ENCODE measurements around the gene ELAVL1.
"Not testable (repeated sequence)": the region's sequence is repeated elsewhere in the genome, so short reads cannot be mapped to it uniquely, and the experiment has no call there.

ELAVL1 gene

DNA sequence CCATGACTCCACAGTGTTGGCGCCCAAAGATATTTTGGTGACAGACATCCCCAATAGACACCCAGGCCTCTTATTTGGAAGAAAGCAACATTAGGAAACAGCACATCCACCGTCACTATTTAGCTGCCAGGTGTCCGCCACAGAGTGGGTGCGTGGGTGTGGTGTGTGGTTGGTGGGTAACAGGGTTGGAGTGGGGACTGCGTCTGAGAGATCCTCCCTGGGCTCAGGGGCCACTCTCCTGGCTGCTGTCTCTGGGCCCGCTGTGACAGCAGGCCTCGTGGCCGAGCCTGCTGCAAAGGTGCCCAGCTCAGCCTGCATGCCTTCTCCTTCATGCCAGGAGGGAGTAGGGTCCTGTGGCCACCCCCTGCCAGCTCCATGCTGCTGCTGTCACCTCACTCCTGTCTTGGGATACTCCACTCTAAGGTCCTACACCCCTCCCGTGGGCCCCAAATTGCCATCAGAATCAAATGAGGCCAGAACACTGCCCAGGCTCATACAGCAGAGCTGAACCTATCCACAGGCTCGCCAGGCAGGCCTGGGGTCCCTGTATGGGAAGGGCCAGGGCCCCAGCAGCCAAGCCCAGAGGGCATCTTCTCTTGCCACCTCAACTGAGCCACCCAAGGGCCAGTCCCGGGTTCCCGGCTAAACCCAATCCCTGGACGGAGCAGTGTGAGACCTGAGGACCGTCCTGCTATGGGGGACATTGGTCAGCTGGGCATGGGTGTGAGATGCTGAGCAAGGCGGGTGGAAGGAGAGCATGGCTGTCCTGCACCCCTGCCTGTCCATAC is 37.2 kb downstream of the ELAVL1 start:
- DNase-seq: no peak

DNA sequence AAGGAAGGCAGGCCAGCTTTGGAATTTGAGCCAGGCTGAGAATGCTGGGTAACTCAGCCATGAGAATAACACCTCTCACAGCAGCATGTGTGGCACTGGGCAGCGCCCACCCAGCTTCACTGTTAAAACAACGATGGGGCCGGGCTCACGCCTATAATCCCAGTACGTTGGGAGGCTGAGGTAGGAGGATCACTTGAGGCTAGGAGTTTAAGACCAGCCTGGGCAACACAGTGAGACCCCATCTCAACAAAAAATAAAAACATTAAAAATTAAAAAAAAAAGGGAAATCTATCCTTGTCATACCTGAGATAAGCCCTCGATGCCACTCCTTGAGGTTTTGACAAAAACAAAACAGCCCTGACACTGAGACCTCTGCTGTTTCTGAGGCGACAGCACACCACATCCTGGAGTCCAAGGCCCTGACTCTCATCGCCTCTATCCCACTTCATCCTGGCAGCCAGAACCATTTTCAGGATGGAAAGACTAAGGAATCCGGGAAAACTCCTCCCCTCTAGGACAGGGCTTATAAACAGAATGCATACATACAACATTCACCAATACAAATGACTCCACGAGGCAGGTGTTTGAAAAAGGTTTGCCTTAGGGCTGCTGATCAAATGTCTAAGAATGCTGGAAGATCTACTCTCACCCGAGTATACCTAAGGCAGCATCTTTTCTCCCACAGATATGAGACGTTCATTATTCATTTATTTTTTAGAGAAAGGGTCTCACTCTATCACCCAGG is 39.3 kb downstream of the ELAVL1 start:
- no peak for DNase-seq

DNA sequence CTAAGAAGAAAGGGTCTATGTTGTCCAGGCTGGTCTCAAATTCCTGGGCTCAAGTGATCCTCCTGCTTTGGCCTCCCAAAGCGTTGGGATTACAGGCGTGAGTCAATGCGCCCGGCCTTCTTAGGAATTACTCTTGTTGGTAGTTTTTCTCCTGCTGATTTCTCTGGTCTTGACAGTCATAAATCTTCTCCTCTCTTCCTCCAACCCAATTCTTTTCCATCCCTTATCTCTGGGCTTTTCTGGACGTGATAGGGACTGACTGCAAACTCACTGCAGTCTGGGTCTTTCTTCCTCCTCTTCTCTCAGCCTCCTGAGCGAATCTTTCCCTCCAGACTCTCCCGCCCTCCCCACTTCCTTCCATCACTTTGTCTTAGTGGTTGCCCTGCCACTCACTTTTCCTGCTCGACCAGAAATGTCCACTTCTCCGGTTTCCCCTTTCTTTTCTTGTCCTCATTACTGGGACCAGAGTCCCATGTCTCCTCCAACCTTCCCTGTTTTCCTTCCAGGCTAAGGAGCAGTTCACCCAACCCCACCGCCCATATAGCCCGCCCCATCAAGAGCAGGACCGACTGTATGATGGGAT is 40.1 kb downstream of the ELAVL1 start:
- DNase-seq: no peak

GRCh38 chr19:7963566-7963965 is 41.9 kb downstream of the ELAVL1 start:
- no peak for DNase-seq

DNA sequence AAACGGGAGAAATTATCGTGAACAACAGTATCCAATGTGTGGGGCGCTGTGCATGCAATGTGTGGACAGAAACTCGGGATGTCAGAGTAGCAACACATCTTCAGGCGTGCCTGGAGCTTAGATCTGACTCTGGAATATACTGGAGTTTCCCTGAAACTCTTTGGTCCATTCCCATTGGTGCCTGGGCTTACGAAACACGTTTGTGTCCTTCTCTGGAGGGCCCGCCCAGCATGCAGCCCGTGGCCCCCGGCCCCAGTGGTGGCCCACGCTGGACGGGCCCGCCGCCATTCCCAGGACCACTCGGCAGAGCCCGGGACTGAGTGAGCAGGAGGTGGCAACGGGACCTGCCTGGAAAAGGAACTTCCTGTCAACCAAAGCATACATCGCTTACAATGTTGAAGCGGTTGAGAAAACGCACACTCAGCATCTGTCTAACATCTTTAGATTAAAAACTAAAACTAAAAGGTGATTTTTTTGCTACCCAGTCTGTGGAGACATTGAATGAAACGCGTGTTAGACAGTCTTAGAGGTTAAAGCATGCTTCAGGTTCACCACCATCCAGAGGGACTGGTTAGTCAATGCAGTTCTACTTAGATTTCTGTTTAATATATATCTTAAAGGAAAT is 42.7 kb downstream of the ELAVL1 start:
- no peak for DNase-seq

GRCh38 chr19:7961920-7962626 is 43.4 kb downstream of the ELAVL1 start:
- no peak for DNase-seq

GRCh38 chr19:7961082-7961481 is 44.4 kb downstream of the ELAVL1 start:
- DNase-seq: not testable (repeated sequence)

DNA sequence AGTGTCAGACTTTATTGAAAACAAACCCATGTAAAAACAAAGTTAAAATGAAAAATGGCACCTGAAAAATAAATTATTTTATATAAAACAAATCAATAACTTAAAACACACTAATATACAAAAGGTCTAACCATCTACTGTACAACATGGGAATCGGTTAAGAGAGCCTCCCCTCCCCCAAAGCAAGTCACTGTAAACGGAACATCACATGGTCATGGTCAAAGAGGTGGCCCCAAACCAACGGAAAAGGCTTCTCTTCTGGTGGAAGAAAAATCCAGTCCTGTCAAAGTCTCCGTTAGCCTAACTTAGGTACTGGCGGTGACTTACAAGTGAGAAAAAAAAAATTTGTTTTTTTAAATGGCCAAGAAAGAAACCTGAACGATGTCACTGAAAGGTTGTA is 46.2 kb downstream of the ELAVL1 start:
- no peak for DNase-seq

GRCh38 chr19:7955696-7956095 is 49.7 kb downstream of the ELAVL1 start:
- DNase-seq: no peak

DNA sequence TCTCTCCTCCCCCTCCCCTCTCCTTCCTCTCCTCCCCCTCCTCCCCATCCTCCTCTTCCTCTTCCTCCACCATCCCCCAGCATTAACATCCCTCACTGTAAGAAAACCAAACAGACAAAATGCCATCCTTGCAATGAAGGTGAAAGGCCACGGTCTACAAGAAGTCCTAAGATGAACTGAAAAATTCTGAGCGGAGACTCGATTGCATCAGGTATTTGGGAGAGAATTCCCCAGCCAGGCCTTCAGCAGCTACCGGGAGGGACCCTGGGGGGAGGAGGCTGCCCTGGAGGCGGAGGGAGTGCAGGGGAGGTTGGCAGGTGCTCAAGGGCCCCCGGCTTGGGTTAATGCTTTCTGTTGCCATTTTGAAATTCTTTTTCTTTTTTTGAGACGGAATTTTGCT is 51.9 kb downstream of the ELAVL1 start:
- DNase-seq: no peak

DNA sequence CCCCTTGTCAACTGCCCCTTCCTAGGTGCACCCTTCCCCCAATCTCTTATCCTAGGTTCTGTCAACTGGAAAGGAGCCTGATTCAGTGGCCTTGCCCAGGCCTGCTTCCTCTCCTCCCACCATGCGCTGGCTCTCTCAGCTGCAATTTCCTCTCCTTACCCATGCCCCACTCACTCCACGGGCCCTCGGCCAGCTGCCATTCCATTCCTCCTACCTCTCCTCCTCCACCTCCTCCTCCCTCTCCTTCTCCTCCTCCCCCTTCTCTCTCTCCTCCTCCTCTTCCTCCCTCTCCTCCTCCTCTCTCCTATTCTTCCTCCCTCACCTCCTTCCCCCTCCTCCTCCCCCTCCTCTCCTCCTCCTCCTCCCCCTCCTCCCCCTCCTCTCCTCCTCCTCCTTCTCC is 52.4 kb downstream of the ELAVL1 start:
- DNase-seq: no peak

GRCh38 chr19:7947939-7948338 is 57.5 kb downstream of the ELAVL1 start:
- DNase-seq: no peak

GRCh38 chr19:7944177-7944761 is 61.2 kb downstream of the ELAVL1 start:
- peak; percentile 74 for DNase-seq

DNA sequence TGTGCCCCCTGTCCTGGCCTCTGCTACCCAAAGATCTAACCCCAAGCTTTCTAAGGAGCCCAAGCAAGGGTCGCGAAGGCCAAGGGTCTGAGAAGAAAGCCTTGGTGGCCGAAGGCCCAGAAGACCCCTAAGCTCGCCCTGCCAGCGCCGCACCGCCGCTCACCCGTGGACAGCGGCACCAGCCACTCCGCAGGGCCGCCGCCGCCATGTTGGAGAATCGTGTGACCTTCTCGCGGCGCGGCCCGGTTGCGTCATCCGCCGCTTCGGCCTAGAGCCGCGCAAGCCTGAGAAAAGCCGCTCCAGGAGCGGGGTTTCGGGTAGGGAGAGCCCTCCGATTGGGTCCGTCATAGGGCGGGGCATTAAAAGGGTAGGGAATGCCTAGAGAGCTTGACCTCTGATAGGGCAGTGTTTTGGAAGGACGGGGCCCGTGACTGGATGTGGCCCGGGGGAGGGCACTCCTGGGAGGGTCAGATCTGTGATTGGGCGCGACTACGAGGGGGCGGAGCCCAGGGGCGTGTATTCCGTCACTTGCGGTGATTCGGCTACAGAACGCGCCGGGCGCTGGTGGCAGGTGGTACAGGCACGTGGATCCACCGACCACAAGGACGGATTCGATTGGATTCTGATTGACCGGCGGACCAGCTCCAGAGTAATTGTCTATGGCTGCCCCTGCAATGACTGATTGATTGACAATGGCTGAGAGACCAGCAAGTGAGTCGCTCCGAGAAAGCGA is 61.8 kb downstream of the ELAVL1 start, which contains the start of gene TIMM44:
TIMM44 (minus strand) TSS at position 223 of the 733 bp plus-strand sequence; CDS start at position 208, 15 bp downstream.
- peak; percentile 100 for DNase-seq

DNA sequence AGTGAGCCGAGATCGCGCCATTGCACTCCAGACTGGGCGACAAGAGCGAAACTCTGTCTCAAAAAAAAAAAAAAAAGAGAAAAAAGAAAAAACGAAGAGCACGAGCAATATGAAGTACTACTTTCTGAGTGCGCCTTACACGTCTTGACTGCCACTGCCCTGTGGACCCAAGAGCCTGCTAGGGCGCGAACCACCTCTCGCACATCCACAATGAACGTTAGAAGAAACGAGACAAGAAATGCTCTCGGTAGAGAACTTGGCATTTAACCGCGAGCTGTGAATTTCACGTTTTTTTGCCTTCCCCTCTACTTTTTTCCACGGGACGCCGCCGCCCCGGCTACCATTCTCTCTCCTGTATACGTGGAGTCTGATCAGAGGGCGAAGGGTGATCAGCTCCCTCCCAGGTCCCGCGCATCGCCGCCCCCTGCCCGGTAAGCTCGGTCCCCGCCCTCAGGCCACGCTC is 62.4 kb downstream of the ELAVL1 start:
- no peak for DNase-seq

DNA sequence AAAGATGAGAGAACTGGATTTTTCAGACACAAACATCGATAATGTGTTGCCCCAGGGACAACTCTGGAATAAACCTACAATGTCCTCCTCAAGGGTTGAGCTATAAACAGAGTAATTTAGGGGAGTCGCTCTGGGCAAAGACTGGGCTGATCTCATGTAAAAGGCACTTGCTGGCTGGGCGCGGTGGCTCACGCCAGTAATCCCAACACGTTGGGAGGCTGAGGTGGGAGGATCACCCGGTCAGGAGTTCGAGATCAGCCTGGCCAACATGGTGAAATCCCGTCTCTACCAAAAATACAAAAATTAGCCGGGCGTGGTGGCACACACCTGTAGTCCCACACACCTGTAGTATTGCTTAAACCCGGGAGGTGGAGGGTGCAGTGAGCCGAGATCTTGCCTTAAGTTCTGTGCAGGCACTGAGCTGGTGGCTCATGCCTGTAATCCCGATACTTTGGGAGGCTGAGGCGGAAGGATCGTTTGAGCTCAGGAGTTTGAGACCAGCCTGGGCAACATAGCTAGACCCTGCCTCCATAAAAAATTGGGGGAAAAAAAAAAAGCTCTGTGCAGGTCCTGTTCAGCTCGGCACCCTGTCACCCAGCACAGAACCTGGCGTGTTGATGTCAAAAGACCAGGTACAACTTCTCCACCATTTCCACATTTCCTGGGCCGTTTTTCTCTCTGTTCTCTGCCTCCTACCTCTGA is 63.4 kb downstream of the ELAVL1 start:
- DNase-seq: no peak

DNA sequence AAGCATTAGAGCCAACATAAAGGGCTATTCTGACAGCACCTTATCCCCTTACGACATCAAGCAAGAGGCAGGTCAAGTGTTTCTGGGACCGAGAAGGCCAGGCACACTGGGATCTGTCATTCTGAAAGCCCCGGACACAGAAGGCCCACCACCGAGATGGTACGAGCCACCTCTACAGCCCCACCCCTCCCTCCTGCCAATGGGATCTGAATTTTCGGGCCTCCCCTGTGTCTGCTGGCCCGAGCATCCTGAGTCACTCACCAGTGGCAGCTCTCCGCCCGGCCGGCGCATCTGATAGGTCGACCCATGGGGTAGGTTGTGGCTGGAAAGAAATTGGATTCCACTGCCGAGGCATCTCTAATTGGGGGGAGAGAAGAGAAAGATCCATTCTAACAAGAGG is 64.6 kb downstream of the ELAVL1 start:
- DNase-seq: no peak

- no peak for DNase-seq
Observed at GRCh38 chr19:7934766-7935165, 70.7 kb downstream of the ELAVL1 start.

GRCh38 chr19:7933828-7934725 is 71.4 kb downstream of the ELAVL1 start:
- DNase-seq: no peak

DNA sequence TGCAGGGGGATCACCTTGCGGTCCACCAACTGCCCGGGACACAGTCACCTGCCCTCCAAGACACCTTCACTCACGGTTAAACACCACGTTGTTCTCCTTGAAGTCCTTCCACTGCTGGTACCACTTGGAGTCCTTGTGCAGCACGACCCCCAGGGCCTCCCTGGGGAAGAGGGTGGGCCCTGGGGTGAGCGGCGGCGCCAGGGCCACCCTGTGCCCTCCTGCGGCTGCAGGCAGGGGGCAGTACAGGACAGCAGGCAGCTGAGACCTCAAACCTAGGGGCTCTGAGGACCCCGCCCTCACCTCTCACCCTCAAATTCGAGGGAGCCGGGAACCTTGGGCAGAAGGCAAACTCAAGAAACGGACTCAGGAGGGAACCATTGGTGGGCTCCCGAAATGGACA is 72.0 kb downstream of the ELAVL1 start:
- DNase-seq: no peak

Data from HCEC 1CT (cell line).